ENCODE measurements around the gene ABHD3. TPM values are rescaled to one million over a fixed set of nuclear protein-coding genes. Genes with fewer than 3 reads are reported as not detected.
"Not testable (repeated sequence)": the region's sequence is repeated elsewhere in the genome, so short reads cannot be mapped to it uniquely, and the experiment has no call there.

The ABHD3 gene
- total and polyA plus RNA-seq, 10 donors, result 23.8 to 34.8 (median 27.9) TPM

DNA sequence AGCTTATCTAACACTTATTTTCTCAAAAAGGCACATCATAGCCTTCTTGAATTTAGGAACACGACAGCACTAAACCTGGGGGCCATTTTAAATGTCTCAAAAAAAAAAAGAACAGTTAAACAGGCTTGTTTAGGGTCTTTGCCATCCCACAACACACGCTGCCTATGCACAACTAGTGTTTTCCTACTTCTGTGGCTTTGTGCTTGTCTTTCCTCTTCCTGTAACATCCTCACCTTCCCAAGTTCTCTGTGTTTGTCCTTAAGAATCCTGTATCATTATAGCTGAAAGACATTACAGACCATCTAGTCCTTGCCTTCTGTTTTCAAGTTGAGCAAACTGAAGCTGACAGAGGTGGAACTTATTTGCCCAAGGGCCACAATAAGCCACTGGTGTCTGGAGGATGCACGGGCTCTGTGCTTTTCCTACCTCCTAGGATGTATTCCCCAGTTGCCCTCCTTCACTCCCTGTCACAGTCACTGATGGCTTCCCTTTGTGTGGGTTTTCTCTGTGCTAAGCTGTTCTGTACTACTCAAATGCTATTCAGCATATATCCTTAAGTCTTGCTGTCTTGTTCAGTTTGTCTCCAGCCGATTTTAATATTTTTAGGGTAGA lies 69.9 kb downstream of the ABHD3 start:
- no peak for TF ChIP-seq POLR2A (IDR thresholded peaks at IDR 0.05)
- TF ChIP-seq POLR2AphosphoS5 (IDR thresholded peaks at IDR 0.05), result no peak
- TF ChIP-seq, protein P1, sequence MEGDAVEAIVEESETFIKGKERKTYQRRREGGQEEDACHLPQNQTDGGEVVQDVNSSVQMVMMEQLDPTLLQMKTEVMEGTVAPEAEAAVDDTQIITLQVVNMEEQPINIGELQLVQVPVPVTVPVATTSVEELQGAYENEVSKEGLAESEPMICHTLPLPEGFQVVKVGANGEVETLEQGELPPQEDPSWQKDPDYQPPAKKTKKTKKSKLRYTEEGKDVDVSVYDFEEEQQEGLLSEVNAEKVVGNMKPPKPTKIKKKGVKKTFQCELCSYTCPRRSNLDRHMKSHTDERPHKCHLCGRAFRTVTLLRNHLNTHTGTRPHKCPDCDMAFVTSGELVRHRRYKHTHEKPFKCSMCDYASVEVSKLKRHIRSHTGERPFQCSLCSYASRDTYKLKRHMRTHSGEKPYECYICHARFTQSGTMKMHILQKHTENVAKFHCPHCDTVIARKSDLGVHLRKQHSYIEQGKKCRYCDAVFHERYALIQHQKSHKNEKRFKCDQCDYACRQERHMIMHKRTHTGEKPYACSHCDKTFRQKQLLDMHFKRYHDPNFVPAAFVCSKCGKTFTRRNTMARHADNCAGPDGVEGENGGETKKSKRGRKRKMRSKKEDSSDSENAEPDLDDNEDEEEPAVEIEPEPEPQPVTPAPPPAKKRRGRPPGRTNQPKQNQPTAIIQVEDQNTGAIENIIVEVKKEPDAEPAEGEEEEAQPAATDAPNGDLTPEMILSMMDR (IDR thresholded peaks at IDR 0.05 in 8 of 11, conservative IDR thresholded peaks at IDR 0.05 in 3 of 11), result no peak
- DNase-seq, result no peak
- Histone ChIP-seq H3K27me3 (replicated peaks in 1 of 7) (no peaks in the 10 kb centered on the region), H3K27ac (no peak overlapping the region), H3K4me3 (no peak overlapping the region), H3K9me3 (no peaks in the 10 kb centered on the region), H3K36me3 (peaks cover 0 to 62% (median 22%) of the 10 kb centered on the region in 6 donors), H3K4me1 (peaks cover 0 to under 1% (median 0%) of the 10 kb centered on the region in 6 donors)
- intact Hi-C loops (cut with DNase I; ENCODE audit: low total_unique reads), result no loop called here
- 87 to 94% (median 89%) methylated on average over 4 of the region's 4 CpGs for WGBS, 5 donors

DNA sequence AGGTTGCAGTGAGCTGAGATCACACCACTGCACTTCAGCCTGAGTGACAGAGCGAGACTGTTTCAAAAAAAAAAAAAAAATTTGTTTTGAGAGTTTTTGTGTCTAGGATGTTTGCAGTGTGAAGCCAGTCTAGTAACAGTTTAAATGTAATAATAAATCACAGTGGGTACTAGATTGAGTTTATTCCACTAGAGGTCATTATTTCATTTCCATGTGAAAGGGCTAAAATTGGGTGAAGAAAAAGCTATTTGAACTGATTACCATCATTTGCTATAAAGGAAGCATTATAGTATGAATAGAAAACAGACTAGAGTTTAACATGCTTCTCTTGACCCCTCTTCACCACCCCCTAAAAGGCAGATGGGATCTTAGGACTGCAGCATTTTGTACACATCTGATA lies 72.2 kb downstream of the ABHD3 start:
- Histone ChIP-seq H3K4me1 (peaks cover 0 to 15% (median 7%) of the 10 kb centered on the region in 6 donors), H3K4me3 (no peak overlapping the region), H3K9me3 (no peaks in the 10 kb centered on the region), H3K36me3 (peaks cover 0 to 83% (median 33%) of the 10 kb centered on the region in 6 donors), H3K27me3 (replicated peaks in 1 of 7) (no peaks in the 10 kb centered on the region), H3K27ac (no peak overlapping the region)
- no peak for DNase-seq
- intact Hi-C loops (cut with DNase I; ENCODE audit: low total_unique reads), result no loop called here
- WGBS, 5 donors, result 95 to 100% (median 100%) methylated on average over 1 of the region's 1 CpG
- no peak for TF ChIP-seq POLR2AphosphoS5 (IDR thresholded peaks at IDR 0.05)
- TF ChIP-seq, protein P1 (IDR thresholded peaks at IDR 0.05 in 8 of 11, conservative IDR thresholded peaks at IDR 0.05 in 3 of 11), result no peak
- no peak for TF ChIP-seq POLR2A (IDR thresholded peaks at IDR 0.05)

DNA sequence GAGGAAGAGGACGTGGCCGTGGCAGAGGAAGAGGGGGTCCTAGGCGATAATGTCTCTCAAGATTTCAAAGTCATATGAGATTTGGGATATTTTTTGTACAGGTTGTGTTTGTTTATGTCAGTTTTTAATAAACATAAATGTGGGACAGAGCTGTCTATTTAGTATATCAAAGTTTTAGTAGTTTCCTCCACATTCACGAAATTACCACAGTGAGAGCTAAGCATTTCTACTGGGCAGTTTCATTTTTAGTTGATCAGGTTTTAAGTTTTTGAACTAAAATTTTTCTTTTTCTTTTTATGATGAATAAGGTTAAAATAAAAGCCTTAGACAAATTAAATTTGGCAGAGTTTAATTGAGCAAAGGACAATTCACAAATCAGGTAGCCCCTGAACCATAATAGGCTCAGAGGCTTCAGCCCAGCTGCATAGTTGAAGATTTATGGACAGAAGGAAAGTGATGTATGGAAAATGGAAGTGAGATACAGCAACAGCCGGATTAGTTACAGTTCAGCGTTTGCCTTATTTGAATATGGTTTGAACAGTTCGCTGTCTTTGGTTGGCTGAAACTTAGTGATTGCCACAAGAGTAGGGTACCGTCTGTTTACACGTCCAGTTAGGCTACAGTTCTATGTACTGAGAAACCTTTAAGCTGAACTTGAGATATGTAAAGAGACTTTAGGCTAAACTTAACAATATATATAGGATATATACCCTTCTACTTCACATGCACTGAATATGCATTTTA lies 75.3 kb downstream of the ABHD3 start:
- Histone ChIP-seq H3K36me3 (peaks cover 0 to 96% (median 63%) of the 10 kb centered on the region in 6 donors), H3K4me1 (peaks cover 0 to 15% (median 7%) of the 10 kb centered on the region in 6 donors), H3K4me3 (no peak overlapping the region), H3K27me3 (replicated peaks in 1 of 7) (no peaks in the 10 kb centered on the region), H3K27ac (peak overlapping the region; percentile 14 to 64 (median 25)), H3K9me3 (no peaks in the 10 kb centered on the region)
- TF ChIP-seq, protein P1 (IDR thresholded peaks at IDR 0.05 in 8 of 11, conservative IDR thresholded peaks at IDR 0.05 in 3 of 11), result no peak
- TF ChIP-seq POLR2AphosphoS5 (IDR thresholded peaks at IDR 0.05) (no peak), POLR2A (IDR thresholded peaks at IDR 0.05) (no peak)
- 49 to 68% (median 60%) methylated on average over 9 of the region's 9 CpGs for WGBS, 5 donors
- DNase-seq, result no peak
- intact Hi-C loops (cut with DNase I; ENCODE audit: low total_unique reads), result no loop called here

DNA sequence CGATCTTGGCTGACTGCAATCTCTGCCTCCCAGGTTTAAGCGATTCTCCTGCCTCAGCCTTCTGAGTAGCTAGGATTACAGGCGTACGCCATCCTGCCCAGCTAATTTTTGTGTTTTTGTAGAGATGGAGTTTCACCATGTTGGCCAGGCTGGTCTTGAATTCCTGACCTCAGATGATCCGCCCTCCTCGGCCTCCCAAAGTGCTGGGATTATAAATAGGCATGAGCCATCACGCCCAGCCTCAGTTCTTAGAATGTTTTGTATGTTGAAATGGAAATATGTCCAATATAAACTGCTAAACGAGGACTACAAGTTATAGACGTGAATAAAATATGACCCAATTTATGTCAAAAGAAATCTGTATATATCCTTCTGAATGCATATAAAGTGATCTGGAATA lies 82.9 kb downstream of the ABHD3 start:
- H3K27me3 ChIP-seq (replicated peaks in 1 of 7); H3K9me3 ChIP-seq; H3K4me3 ChIP-seq; DNase-seq; intact Hi-C loops (cut with DNase I; ENCODE audit: low total_unique reads); H3K27ac ChIP-seq: not testable (repeated sequence)
- Histone ChIP-seq H3K4me1 (peaks cover 0 to 26% (median 2%) of the 10 kb centered on the region in 6 donors), H3K36me3 (peaks cover 0 to 86% (median 52%) of the 10 kb centered on the region in 6 donors)
- 91 to 97% (median 94%) methylated on average over 9 of the region's 9 CpGs for WGBS, 5 donors

Measured in spleen (tissue), 11 donors.